SW480 (cell line): Measurements from ENCODE around the gene KCNQ1.

ENCODE experiments used
- DNase-seq: peaks from one replicate; pipeline ENCODE4 v3.0.0-alpha.2; 2016; ENCODE audit warnings: low spot score

KCNQ1 gene

GRCh38 chr11:2565447-2566222 lies 120.8 kb downstream of the KCNQ1 start:
- DNase-seq: no peak

- DNase-seq: no peak
Measured at GRCh38 chr11:2566223-2567025, 121.6 kb downstream of the KCNQ1 start.

- no peak for DNase-seq
Measured at GRCh38 chr11:2567026-2567671, 122.3 kb downstream of the KCNQ1 start.

GRCh38 chr11:2569321-2569721 lies 124.5 kb downstream of the KCNQ1 start:
- peak; percentile 31 for DNase-seq

- DNase-seq: no peak
Measured at GRCh38 chr11:2569731-2570210, 125.0 kb downstream of the KCNQ1 start.

GRCh38 chr11:2570211-2570811 lies 125.5 kb downstream of the KCNQ1 start:
- DNase-seq: no peak

- DNase-seq: no peak
Measured at GRCh38 chr11:2570841-2571597, 126.2 kb downstream of the KCNQ1 start.

GRCh38 chr11:2571598-2572281 lies 126.9 kb downstream of the KCNQ1 start:
- DNase-seq: no peak

- no peak for DNase-seq
Measured at GRCh38 chr11:2572491-2573239, 127.9 kb downstream of the KCNQ1 start.

- no peak for DNase-seq
Measured at GRCh38 chr11:2573240-2574042, 128.6 kb downstream of the KCNQ1 start.

GRCh38 chr11:2574043-2574552 lies 129.3 kb downstream of the KCNQ1 start:
- DNase-seq: no peak

- peak; percentile 9 for DNase-seq
Measured at GRCh38 chr11:2574553-2575535, 130.0 kb downstream of the KCNQ1 start.

GRCh38 chr11:2575591-2576051 lies 130.8 kb downstream of the KCNQ1 start:
- no peak for DNase-seq

GRCh38 chr11:2576111-2576510 lies 131.3 kb downstream of the KCNQ1 start:
- DNase-seq: no peak

GRCh38 chr11:2576549-2576948 lies 131.7 kb downstream of the KCNQ1 start:
- no peak for DNase-seq

- DNase-seq: no peak
Measured at GRCh38 chr11:2577031-2577990, 132.5 kb downstream of the KCNQ1 start.
